ENCODE measurements around the gene CFAP73. TPM values are rescaled to one million over a fixed set of nuclear protein-coding genes. Genes with fewer than 3 reads are reported as not detected.

Gene CFAP73
- total RNA-seq, 1 donor, result not detected

DNA sequence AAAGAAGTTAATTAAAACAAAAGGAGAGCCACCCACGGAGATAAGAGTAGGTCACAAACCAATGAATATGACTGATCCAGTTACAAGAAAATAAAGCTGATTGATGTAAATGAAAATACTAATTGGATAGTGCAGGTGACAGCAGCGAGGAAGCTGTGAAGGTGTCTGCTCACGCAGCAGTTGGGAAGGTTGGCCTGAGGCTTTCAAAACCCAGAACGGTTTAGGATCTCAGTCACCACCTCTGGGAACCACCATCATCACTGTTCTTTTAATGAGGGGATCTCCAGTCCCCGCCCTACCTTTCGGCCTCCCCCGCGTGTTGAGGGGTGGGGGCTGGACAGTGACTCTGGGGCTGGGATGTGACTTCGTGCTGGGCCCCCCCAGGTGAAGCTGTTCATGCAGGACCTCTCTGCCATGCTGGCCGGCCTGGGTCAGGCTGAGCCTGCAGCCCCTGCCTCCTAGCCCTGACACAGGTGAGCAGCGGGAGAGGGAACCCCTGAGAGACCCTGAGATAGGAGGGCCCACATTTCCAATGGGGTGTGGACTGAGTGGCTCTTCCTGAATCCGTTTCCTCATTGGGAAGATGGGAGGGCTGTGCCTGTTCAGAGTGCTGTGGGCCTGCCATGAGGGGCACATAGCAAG lies 7.8 kb downstream of the CFAP73 start:
- H3K4me3 ChIP-seq (ENCODE audit: low read depth, low read length), result no peak overlapping the region
- DNase-seq (ENCODE audit: low read depth), result no peak
- TF ChIP-seq CTCF (IDR thresholded peaks at IDR 0.05; ENCODE audit: insufficient read depth, low read depth, low read length), result no peak

- no peak overlapping the region for H3K4me3 ChIP-seq (ENCODE audit: low read depth, low read length)
- TF ChIP-seq CTCF (IDR thresholded peaks at IDR 0.05; ENCODE audit: insufficient read depth, low read depth, low read length), result no peak
- DNase-seq (ENCODE audit: low read depth), result no peak
Observed at GRCh38 chr12:113158439-113159203, 9.1 kb downstream of the CFAP73 start.

- no peak for TF ChIP-seq CTCF (IDR thresholded peaks at IDR 0.05; ENCODE audit: insufficient read depth, low read depth, low read length)
- DNase-seq (ENCODE audit: low read depth), result no peak
Observed at GRCh38 chr12:113159937-113160336, 10.4 kb downstream of the CFAP73 start.

GRCh38 chr12:113161415-113162016 lies 12.0 kb downstream of the CFAP73 start:
- DNase-seq (ENCODE audit: low read depth), result no peak
- no peak overlapping the region for H3K4me3 ChIP-seq (ENCODE audit: low read depth, low read length)
- no peak for TF ChIP-seq CTCF (IDR thresholded peaks at IDR 0.05; ENCODE audit: insufficient read depth, low read depth, low read length)

More at GRCh38 chr12:113159937-113160336, 10.4 kb downstream of the CFAP73 start:
- no peak overlapping the region for H3K4me3 ChIP-seq (ENCODE audit: low read depth, low read length)

GRCh38 chr12:113162102-113163029 lies 12.8 kb downstream of the CFAP73 start:
- H3K4me3 ChIP-seq (ENCODE audit: low read depth, low read length), result no peak overlapping the region
- TF ChIP-seq CTCF (IDR thresholded peaks at IDR 0.05; ENCODE audit: insufficient read depth, low read depth, low read length), result no peak
- DNase-seq (ENCODE audit: low read depth), result peak; percentile 33

GRCh38 chr12:113163030-113163360 lies 13.5 kb downstream of the CFAP73 start:
- no peak for TF ChIP-seq CTCF (IDR thresholded peaks at IDR 0.05; ENCODE audit: insufficient read depth, low read depth, low read length)
- no peak overlapping the region for H3K4me3 ChIP-seq (ENCODE audit: low read depth, low read length)
- no peak for DNase-seq (ENCODE audit: low read depth)

Data from fibroblast of villous mesenchyme (primary cell).